H1 (cell line): ENCODE measurements around the gene TMEM169. TPM values are rescaled to one million over a fixed set of nuclear protein-coding genes. Genes with fewer than 3 reads are reported as not detected.

Experiments
- CTCF ChIA-PET: fragments of 300-600 bp; sonication (Branson Sonifier 250); formaldehyde crosslinking; loops from one replicate; lab custom pipeline; 2021; ENCODE audit not compliant: partially characterized antibody; lab: Charles Lee
- POLR2A ChIA-PET: fragments of 300-600 bp; sonication (Branson Sonifier 250); formaldehyde crosslinking; loops from one replicate; lab custom pipeline; 2021; ENCODE audit warnings: inconsistent platforms; ENCODE audit not compliant: partially characterized antibody; lab: Charles Lee
- DNase-seq, 2 experiments: peaks; one replicate each; pipeline versions ENCODE4 v3.0.0 to v3.0.0-alpha.2; 2010 to 2022; ENCODE audit warnings: low spot score in 2 of 2, low read depth in 1 of 2, mixed read lengths in 1 of 2
- FAIRE-seq: peaks from 2 replicates; lab custom pipeline; 2011; peaks lifted over from hg19 to GRCh38; lab: Jason Lieb, UNC
- H2AFZ ChIP-seq: 2 replicates; pipeline ENCODE4 v1.8.1; 2012; ENCODE audit warnings: low read length, inconsistent platforms
- H2AK5ac ChIP-seq: 2 replicates; pipeline ENCODE4 v1.6.1; 2013; ENCODE audit warnings: low read depth, low read length
- H2BK120ac ChIP-seq: replicated peaks from 2 replicates; pipeline ENCODE3; 2013; ENCODE audit warnings: low read depth, low read length, inconsistent platforms
- H2BK12ac ChIP-seq: 2 replicates; pipeline ENCODE4 v1.6.1; 2013; ENCODE audit warnings: low read depth, low read length
- H2BK15ac ChIP-seq: 2 replicates; pipeline ENCODE4 v1.6.1; 2013; ENCODE audit warnings: low read length
- H2BK20ac ChIP-seq: 2 replicates; pipeline ENCODE4 v1.6.1; 2013; ENCODE audit warnings: low read length
- H2BK5ac ChIP-seq: 2 replicates; pipeline ENCODE4 v1.6.1; 2013; ENCODE audit warnings: low read depth, low read length
- H3K14ac ChIP-seq: 2 replicates; pipeline ENCODE4 v1.6.1; 2013; ENCODE audit warnings: inconsistent platforms; ENCODE audit not compliant: insufficient read length
- H3K18ac ChIP-seq: 2 replicates; pipeline ENCODE4 v1.6.1; 2013; ENCODE audit warnings: low read length; ENCODE audit errors: extremely low read depth
- H3K23ac ChIP-seq: 2 replicates; pipeline ENCODE4 v1.6.1; 2013; ENCODE audit warnings: inconsistent platforms; ENCODE audit not compliant: insufficient read length
- H3K23me2 ChIP-seq: 2 replicates; pipeline ENCODE4 v1.6.1; 2013; ENCODE audit warnings: low read depth, low read length
- H3K27ac ChIP-seq: 2 replicates; pipeline ENCODE4 v1.6.1; 2011; ENCODE audit warnings: low read depth, low read length, inconsistent platforms
- H3K27me3 ChIP-seq, 4 experiments: replicated peaks in 1 of 4; 1 replicate in 1 of 4; 2 replicates in 3 of 4; pipeline versions ENCODE4 v1.6.1 to v1.8.1; 2011 to 2013; ENCODE audit warnings: low read length in 3 of 4, mild to moderate bottlenecking in 3 of 4, inconsistent platforms in 2 of 4, mixed read lengths in 2 of 4, moderate library complexity in 1 of 4; ENCODE audit not compliant: control insufficient read depth in 3 of 4, insufficient read depth in 3 of 4; ENCODE audit errors: extremely low read depth in 1 of 4
- H3K36me3 ChIP-seq, 4 experiments: 2 replicates each; pipeline versions ENCODE4 v1.6.1 to v1.8.1; 2011 to 2013; ENCODE audit warnings: mild to moderate bottlenecking in 4 of 4, low read length in 3 of 4, moderate library complexity in 2 of 4, control low read depth in 1 of 4, inconsistent platforms in 1 of 4; ENCODE audit not compliant: insufficient read depth in 4 of 4, control insufficient read depth in 2 of 4
- H3K4ac ChIP-seq: replicated peaks from 2 replicates; pipeline ENCODE3; 2013; ENCODE audit warnings: low read length, low read depth, mixed read lengths, inconsistent platforms; ENCODE audit not compliant: insufficient read length
- H3K4me1 ChIP-seq, 4 experiments: replicated peaks in 1 of 4; 1 replicate in 1 of 4; 2 replicates in 3 of 4; pipeline versions ENCODE4 v1.6.1 to v1.8.1; 2011 to 2013; ENCODE audit warnings: low read length in 3 of 4, inconsistent platforms in 2 of 4, mixed read lengths in 1 of 4; ENCODE audit not compliant: insufficient read depth in 4 of 4, control insufficient read depth in 3 of 4
- H3K4me2 ChIP-seq, 2 experiments: 2 replicates each; pipeline versions ENCODE4 v1.6.1 to v1.8.1; 2011 to 2013; ENCODE audit warnings: low read depth in 2 of 2, low read length in 2 of 2, control low read depth in 1 of 2, inconsistent platforms in 1 of 2, mild to moderate bottlenecking in 1 of 2; ENCODE audit not compliant: insufficient read depth in 1 of 2
- H3K4me3 ChIP-seq, 4 experiments: fragments of 200-600, 300-600 bp in 1 of 4; sonication (generic), shearing (Covaris generic), sonication (Bioruptor Twin) in 1 of 4; 2 replicates each; pipeline versions ENCODE4 v1.5.1 to v1.8.1; 2011 to 2016; ENCODE audit warnings: low read length in 4 of 4, low read depth in 3 of 4, control low read depth in 2 of 4, inconsistent platforms in 2 of 4, mild to moderate bottlenecking in 2 of 4, mixed read lengths in 1 of 4, moderate library complexity in 1 of 4; ENCODE audit not compliant: insufficient read depth in 2 of 4; ENCODE audit errors: extremely low read depth in 1 of 4
- H3K56ac ChIP-seq: replicated peaks from 2 replicates; pipeline ENCODE3; 2013; ENCODE audit warnings: low read depth, mild to moderate bottlenecking, mixed read lengths, low read length, inconsistent platforms; ENCODE audit not compliant: insufficient read length
- H3K79me1 ChIP-seq: 2 replicates; pipeline ENCODE4 v1.6.1; 2013; ENCODE audit warnings: low read depth, low read length, control low read depth
- H3K79me2 ChIP-seq, 2 experiments: 2 replicates each; pipeline versions ENCODE4 v1.6.1 to v1.8.1; 2012 to 2013; ENCODE audit warnings: low read length in 2 of 2, mild to moderate bottlenecking in 2 of 2, inconsistent platforms in 1 of 2; ENCODE audit not compliant: insufficient read depth in 2 of 2, control insufficient read depth in 1 of 2
- H3K9ac ChIP-seq, 4 experiments: replicated peaks in 1 of 4; 1 replicate in 1 of 4; 2 replicates in 3 of 4; pipeline versions ENCODE4 v1.6.1 to v1.8.1; 2011 to 2013; ENCODE audit warnings: low read depth in 3 of 4, low read length in 3 of 4, control low read depth in 2 of 4, mild to moderate bottlenecking in 2 of 4, moderate library complexity in 2 of 4, inconsistent platforms in 1 of 4; ENCODE audit errors: extremely low read depth in 1 of 4
- H3K9me3 ChIP-seq, 2 experiments: 2 replicates each; pipeline versions ENCODE4 v1.6.1 to v1.8.1; 2012 to 2013; ENCODE audit warnings: mild to moderate bottlenecking in 2 of 2, moderate library complexity in 2 of 2, control low read depth in 1 of 2, inconsistent platforms in 1 of 2, low read depth in 1 of 2, low read length in 1 of 2, mixed read lengths in 1 of 2; ENCODE audit not compliant: insufficient read depth in 2 of 2
- H4K20me1 ChIP-seq, 2 experiments: replicated peaks in 1 of 2; 2 replicates each; pipeline versions ENCODE3 to v1.8.1; 2011 to 2013; ENCODE audit warnings: inconsistent platforms in 2 of 2, low read length in 2 of 2, mild to moderate bottlenecking in 1 of 2; ENCODE audit not compliant: insufficient read depth in 2 of 2, control insufficient read depth in 1 of 2
- H4K5ac ChIP-seq: 2 replicates; pipeline ENCODE4 v1.6.1; 2013; ENCODE audit warnings: low read length, low read depth, mixed read lengths, inconsistent platforms; ENCODE audit not compliant: insufficient read length
- H4K8ac ChIP-seq: 2 replicates; pipeline ENCODE4 v1.8.0; 2013; ENCODE audit warnings: mild to moderate bottlenecking, moderate library complexity, low read length, inconsistent platforms; ENCODE audit not compliant: insufficient read depth; ENCODE audit errors: extremely low read depth
- H4K91ac ChIP-seq: replicated peaks from 2 replicates; pipeline ENCODE3; 2013; ENCODE audit warnings: low read length, mixed read lengths, inconsistent platforms; ENCODE audit not compliant: insufficient read length
- ASH2L ChIP-seq: fragments of 200-600, 300-600 bp; sonication (generic); IDR thresholded peaks from one replicate; pipeline ENCODE4 v1.7.1; 2017; ENCODE audit warnings: low read length
- ATF3 ChIP-seq: IDR thresholded peaks from 2 replicates; pipeline ENCODE4 v1.6.1; 2011; ENCODE audit warnings: low read depth, mild to moderate bottlenecking, low read length; ENCODE audit not compliant: insufficient read depth
- CHD2 ChIP-seq: IDR thresholded peaks from 2 replicates; pipeline ENCODE4 v1.6.1; 2012; ENCODE audit warnings: low read length, improper control_type of control experiment
- CREB1 ChIP-seq: IDR thresholded peaks from 2 replicates; pipeline ENCODE4 v1.6.1; 2012; ENCODE audit warnings: inconsistent platforms
- POLR2AphosphoS5 ChIP-seq: IDR thresholded peaks from 2 replicates; pipeline ENCODE4 v1.6.1; 2011; ENCODE audit warnings: low read depth, low read length
- SIRT6 ChIP-seq: IDR thresholded peaks from one replicate; pipeline ENCODE4 v1.7.1; 2012; ENCODE audit warnings: low read length, inconsistent platforms
- SP4 ChIP-seq: IDR thresholded peaks from 2 replicates; pipeline ENCODE4 v1.6.1; 2012; ENCODE audit warnings: low read length, inconsistent platforms
- WGBS, 2 experiments: shearing (Covaris generic) in 1 of 2; methylation state at CpG; one replicate each; pipeline versions ENCODE4 v1.1.6 to v1.1.7; 2013 to 2015; ENCODE audit warnings: low lambda C conversion rate in 2 of 2, mixed read lengths in 2 of 2, inconsistent platforms in 1 of 2, low coverage in 1 of 2, missing lambda C conversion rate in 1 of 2; ENCODE audit not compliant: insufficient replicate concordance in 2 of 2, insufficient coverage in 1 of 2, insufficient read length in 1 of 2; ENCODE audit errors: extremely low coverage in 1 of 2, missing lambda C conversion rate in 1 of 2; 5-methylcytosine and 5-hydroxymethylcytosine counted together
- polyA plus RNA-seq, 7 experiments: library from polyadenylated mRNA; depleted of rRNA in 3 of 7; stranded (reverse) in 5 of 7; unstranded in 2 of 7; fragments of >200 nt in 5 of 7; fragments of 200-250 nt in 2 of 7; gene quantifications; 1 replicate in 5 of 7; 2 replicates in 1 of 7; 4 replicates in 1 of 7; pipeline versions ENCODE4 v1.2.1 to v1.2.3, GENCODE V29; 2011 to 2013; ENCODE audit warnings: missing spikeins in 2 of 7, mixed read lengths in 2 of 7
- total RNA-seq: library from RNA; stranded (reverse); fragmentation: NEBNext Ultra II Directional; extraction: Animal tissue kit (Norgen Biotek cat#: 25700); gene quantifications from 2 replicates; pipeline ENCODE4 v1.2.1, GENCODE V29; 2021

TMEM169 gene
- total and polyA plus RNA-seq, 2 of the 8 experiments (the other 6 are each of a cell fraction or from before 2014, with no cell fraction given) = 0.41 to 2.4 TPM

GRCh38 chr2:216131175-216131926 is 49.6 kb downstream of the TMEM169 start:
- TF ChIP-seq SP4 (no peak), POLR2AphosphoS5 (no peak), ASH2L (no peak), SIRT6 (no peak), CHD2 (no peak), ATF3 (no peak), CREB1 (no peak)
- TF ChIP-seq, all 59 proteins: peak for 0
- H3K4ac ChIP-seq = no peak overlapping the region
- ChIA-PET POLR2A (interaction anchor here (0.8 to 2.9 kb wide), 9 partner anchors 8 to 64 kb away, joined by 3 to 23 read pairs (median 4); no protein-coding TSS in a partner anchor), CTCF (interaction anchor here (0.7 to 3.4 kb wide), 7 partner anchors 10 to 82 kb away, joined by 3 to 24 read pairs (median 4); no protein-coding TSS in a partner anchor)
- H3K9ac ChIP-seq = no peak overlapping the region
- no peak overlapping the region for H3K14ac ChIP-seq
- no peak overlapping the region for H2BK15ac ChIP-seq
- no peak overlapping the region for H3K4me3 ChIP-seq
- FAIRE-seq (no peak), DNase-seq (no peak)
- peaks cover 0 to 6% of the 10 kb centered on the region in 2 experiments for H4K20me1 ChIP-seq
- no peak overlapping the region for H2AK5ac ChIP-seq
- H3K9me3 ChIP-seq = no peaks in the 10 kb centered on the region
- H2AFZ ChIP-seq = no peak overlapping the region
- H3K79me1 ChIP-seq = no peaks in the 10 kb centered on the region; the same call in 1 of the 2 replicates
- H3K56ac ChIP-seq = no peak overlapping the region
- no peak overlapping the region for H3K4me2 ChIP-seq
- H3K79me2 ChIP-seq = peaks cover 0 to 60% of the 10 kb centered on the region in 2 experiments; a peak in 2 of 4 replicates
- H3K23ac ChIP-seq = no peak overlapping the region
- no peak overlapping the region for H3K27ac ChIP-seq
- H4K5ac ChIP-seq = no peak overlapping the region
- H2BK20ac ChIP-seq = no peak overlapping the region
- H2BK120ac ChIP-seq = no peak overlapping the region
- no peaks in the 10 kb centered on the region for H3K23me2 ChIP-seq
- peaks cover 44 to 99% (median 85%) of the 10 kb centered on the region in 4 experiments for H3K36me3 ChIP-seq
- no peaks in the 10 kb centered on the region for H3K4me1 ChIP-seq
- no peak overlapping the region for H3K18ac ChIP-seq
- no peak overlapping the region for H2BK12ac ChIP-seq
- 94% methylated on average over 3 of the region's 3 CpGs; no CpG with 5 or more reads in 1 of the 2 experiments for WGBS, 2 experiments
- H2BK5ac ChIP-seq = no peak overlapping the region
- H4K8ac ChIP-seq = no peak overlapping the region
- H3K27me3 ChIP-seq = no peaks in the 10 kb centered on the region
- H4K91ac ChIP-seq = no peak overlapping the region
